Hematopoietic multipotent progenitor cell treated with erythropoietin and hydrocortisone succinate and interleukin-3 and kit ligand, for 15 days (in vitro differentiated cells): ENCODE results near the gene TRPM3.

ENCODE experiments used
- DNase-seq: peaks from one replicate; pipeline ENCODE4 v3.0.0-alpha.2; 2015; ENCODE audit warnings: low spot score

TRPM3 gene

DNA sequence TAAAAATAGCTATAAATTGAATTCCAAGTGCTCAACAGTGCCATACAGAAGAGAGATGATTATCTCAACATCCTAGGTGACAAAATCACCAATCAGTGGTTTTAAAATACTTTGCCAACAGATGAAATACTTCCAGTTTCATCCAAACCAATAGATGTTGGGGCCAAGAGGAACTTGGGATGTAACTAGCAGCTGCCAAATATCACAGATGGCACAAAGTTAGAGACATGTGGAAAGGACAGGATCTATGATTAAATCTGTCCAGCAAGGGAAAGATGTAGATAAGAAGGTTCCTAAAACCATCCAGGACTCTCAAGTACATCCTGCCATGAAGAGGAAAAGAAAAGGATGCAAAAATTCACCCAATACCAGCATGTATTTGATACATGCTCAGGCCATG, 23.8 kb downstream of the TRPM3 start:
- no peak for DNase-seq

DNA sequence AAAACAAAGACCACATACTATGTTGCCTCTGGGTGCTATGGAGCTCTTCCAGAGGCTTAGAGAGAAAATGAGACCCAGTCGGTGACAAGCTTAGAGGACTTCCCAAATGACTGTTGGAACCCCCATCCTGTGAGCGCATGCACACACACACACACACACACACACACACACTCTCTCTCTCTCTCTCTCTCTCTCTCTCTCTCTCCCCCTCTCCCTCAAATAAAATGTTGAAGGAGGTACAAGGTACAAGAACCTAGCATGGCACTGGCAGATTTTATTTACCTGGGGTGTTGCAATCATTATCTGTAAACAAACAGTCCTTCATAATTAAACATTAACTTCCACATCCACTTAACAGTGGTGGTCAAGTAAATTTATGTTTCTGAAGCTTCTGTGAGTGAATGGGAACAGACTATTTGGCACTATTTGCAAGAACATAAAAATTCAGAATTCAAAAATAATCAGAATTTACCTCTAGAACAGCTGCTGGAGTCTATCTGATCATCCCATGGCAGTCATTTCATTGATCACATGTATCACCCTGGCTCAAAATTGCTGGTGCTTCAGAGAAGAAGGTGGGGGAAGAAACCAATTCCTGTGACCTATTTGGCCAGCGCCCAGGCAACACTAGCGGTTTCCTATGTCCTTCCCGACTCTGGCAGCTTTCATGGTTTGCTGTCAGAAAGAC, 24.9 kb downstream of the TRPM3 start:
- DNase-seq = no peak

- DNase-seq = no peak
These were observed 26.6 kb downstream of the TRPM3 start for GRCh38 chr9:71094708-71095251.

- DNase-seq = no peak
These were observed 30.5 kb downstream of the TRPM3 start for GRCh38 chr9:71090896-71091295.

DNA sequence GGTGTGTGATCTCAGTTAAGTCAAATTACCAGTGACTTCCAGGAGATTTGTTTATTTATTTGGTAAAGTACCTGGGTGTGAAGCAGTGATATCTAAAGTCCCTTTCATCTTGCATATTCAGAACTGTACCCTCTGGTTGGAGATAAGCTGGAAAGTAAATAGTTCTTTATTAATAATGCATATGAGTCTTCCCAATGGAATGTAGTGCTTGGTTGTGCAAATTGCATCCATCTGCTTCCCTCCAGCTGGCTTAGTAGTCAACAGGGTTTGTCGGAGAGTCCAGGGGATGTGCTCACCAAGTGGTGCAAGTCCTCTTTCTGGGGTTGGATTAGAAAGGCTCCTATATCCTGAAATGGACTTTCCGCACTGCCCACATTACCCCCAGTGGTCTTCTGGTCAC, 42.0 kb downstream of the TRPM3 start:
- no peak for DNase-seq

GRCh38 chr9:71076096-71076495, 45.3 kb downstream of the TRPM3 start:
- no peak for DNase-seq

DNA sequence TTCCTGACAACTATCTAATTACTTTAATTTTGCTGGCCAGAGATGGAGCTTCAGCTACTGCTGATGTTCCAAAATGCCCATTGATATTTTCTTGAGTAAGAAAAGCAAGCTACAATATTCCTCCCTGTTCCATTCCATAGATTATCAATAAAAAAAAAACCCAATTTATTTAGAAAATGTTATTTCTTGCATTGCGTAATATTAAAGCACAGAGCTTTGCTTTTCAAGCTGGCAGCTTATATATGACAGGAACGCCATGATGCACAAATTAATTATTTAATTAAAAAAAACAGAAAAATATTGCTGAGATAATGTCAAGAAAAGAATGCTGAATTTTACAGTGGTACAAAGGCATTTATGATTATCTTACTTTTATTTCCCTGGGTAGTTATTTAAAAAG, 47.9 kb downstream of the TRPM3 start:
- no peak for DNase-seq

- DNase-seq = no peak
These were observed 48.8 kb downstream of the TRPM3 start for GRCh38 chr9:71072587-71072986.

GRCh38 chr9:71071633-71072032, 49.8 kb downstream of the TRPM3 start:
- no peak for DNase-seq

- DNase-seq = no peak
These were observed 62.8 kb downstream of the TRPM3 start for GRCh38 chr9:71058660-71059059.

- DNase-seq = no peak
These were observed 69.1 kb downstream of the TRPM3 start for GRCh38 chr9:71052287-71052686.

GRCh38 chr9:71048280-71048679, 73.1 kb downstream of the TRPM3 start:
- DNase-seq = no peak

DNA sequence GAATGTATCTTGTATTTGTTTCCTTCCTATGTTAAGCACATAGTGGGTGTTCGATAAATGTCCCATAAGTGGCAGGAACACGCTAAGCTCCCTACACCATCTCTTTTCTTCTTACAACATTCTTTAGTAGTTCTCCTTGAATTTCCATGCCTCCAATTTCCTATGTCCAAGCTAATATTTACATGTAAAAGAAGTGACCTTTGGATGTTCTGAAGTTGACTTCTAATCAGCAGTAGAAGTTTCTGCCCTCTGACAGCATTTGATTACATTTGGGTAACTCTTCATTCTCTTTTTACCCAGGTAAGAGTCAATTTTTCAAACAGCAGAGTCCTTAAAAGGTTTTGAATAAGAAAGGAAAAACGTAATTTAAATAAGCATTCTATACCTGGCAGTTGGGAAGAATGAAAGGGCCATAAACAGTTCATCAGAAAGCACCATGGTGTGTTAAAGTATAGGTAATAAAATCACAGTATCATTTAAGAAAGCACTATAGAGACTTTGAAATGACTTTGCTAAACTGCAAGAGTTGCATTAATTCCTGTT, 78.9 kb downstream of the TRPM3 start:
- DNase-seq = no peak

DNA sequence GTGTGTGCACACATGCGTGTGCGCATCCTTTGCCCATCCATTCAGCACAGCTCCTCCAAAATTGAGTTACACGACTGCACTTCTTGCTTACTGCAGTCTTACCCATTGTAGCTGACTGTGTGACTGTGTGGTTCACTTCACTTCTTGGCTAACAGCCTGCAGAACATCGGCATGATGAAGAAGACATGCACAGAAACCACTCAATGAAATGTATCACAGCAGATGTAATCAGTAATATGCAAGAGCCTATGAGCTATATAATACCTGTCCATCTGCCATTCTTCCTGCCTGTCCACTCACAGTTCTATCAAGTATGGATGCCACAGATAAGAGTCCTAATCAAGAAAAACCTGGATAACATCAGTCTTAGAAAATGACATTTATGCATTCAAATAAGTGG, 83.9 kb downstream of the TRPM3 start:
- no peak for DNase-seq

- no peak for DNase-seq
These were observed 84.9 kb downstream of the TRPM3 start for GRCh38 chr9:71036501-71036900.

DNA sequence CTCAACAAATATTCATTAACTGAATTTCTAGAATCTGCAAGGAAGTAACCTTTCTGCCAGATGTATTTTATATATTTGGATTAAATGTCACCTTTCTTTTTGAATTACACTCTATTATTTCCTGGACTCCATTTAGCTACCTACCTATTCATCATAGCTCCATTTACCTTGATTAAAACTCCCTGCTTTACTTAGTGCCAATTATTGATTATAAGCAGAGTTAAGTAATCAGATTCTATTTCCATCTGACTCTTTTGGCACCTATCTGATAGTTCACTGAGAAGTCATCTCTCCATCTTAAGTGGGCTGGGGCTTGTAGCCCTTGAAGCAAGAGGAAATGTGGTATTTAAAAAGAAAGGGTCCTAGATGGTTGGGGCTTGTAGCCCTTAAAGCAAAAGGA, 88.6 kb downstream of the TRPM3 start:
- no peak for DNase-seq

DNA sequence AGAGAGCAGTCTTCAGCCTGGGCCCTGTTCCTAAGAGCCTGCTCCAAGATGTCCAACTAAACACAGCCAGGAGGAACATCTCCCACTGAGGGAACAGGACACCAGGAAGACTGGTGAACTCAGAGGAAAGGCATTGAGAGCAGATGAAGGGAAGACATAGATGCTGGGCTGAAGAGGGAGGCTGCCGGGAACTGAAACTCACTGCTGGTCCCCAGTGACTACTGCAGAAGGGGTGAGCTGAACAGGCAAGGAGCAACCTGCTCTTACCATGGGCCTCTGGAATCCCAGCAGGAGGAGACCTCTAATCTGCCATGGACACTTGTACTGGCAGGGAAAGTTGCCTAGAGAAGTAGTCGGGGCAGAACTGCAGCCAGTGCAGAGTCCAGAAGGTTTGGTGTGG, 95.7 kb downstream of the TRPM3 start:
- no peak for DNase-seq

DNA sequence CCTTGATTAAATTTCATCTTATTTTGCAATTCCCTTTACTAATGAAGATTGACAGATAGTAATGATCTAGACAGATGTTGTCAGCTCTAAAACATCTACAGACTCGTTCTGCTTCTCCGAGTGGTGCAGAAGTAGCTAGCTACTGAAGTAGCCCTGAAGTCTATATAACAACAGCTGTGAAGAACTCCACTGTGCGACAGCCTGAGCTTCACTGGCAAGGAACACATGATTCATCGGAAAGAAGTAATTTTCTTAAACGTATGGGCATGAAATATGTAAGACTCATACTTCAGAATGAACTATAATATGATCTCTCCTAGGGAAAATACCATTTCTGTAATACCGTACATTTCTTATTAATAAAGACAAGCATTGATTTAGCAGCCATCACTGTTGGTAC, 96.2 kb downstream of the TRPM3 start:
- DNase-seq = no peak

- DNase-seq = no peak
These were observed 111.2 kb downstream of the TRPM3 start for GRCh38 chr9:71010258-71010657.

DNA sequence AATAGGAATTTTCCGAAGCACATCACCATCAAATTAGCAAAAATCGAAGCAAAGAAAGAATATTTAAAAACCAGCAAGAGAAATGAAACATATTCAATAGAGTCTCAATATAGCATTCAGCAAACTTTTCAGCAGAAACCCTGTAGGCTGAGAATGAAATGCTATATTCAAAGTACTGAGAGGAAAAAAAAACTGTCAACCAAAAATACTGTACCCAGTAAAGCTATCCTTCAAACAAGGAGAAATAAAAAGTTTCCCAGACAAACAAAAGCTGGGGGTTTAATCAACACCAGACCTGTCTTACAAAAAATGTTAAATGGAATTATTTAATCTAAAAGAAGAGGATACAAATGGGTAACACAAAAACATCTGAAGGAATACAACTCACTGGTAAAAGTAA, 116.0 kb downstream of the TRPM3 start:
- DNase-seq = no peak

DNA sequence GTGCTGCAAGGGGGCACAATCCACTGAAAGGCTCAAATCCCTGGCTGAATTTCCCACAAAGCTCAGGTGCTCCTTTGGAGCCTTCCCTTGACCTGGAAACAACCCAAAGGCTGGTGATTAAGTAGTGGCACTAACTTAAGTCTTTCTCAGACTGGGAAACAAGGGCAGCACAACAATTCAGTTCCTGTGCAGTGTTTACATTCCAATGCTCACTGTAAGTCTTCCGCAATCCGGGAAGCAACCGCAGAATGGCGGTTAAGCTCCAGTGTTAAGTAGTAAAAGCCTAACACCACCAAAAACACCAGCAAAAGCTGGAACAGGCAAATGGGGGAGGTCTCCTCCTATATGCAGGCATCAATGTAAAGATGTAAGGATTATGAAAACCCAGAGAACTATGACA, 117.2 kb downstream of the TRPM3 start:
- no peak for DNase-seq

DNA sequence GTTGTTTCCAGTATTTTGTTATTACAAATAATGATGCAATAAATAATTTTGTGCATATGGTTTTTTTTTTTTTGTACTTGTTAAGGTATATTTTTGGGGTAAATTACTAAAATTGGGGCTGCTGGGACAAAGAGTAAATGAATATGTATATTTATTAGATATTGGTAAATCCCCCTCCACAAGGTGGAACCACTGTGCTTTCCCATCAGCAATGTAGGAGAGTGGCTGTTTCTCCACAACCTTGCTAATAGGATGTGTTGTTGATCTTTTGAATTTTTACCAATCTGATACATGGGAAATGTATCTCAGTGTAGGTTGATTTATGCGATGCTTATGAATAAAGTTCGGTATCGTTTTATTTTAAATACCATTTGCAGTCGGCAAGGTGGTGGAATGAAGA, 118.1 kb downstream of the TRPM3 start:
- DNase-seq = no peak

GRCh38 chr9:71001780-71002386, 119.5 kb downstream of the TRPM3 start:
- no peak for DNase-seq

- DNase-seq = no peak
These were observed 122.5 kb downstream of the TRPM3 start for GRCh38 chr9:70998962-70999361.
